Naive thymus-derived CD4-positive, alpha-beta T cell (primary cell): ENCODE data around the gene P2RY11. TPM values are rescaled to one million over a fixed set of nuclear protein-coding genes. Genes with fewer than 3 reads are reported as not detected.

ENCODE experiments used
- ATAC-seq: fragments of 150-1000 bp; cut with Tn5 transposase; 2 replicates; pipeline ENCODE4 v1.10.0; 2021; ENCODE audit warnings: mild to moderate bottlenecking, moderate library complexity
- CTCF ChIA-PET: fragments of 350-600 bp; sonication (Branson Sonifier 250); formaldehyde crosslinking; loops from one replicate; lab custom pipeline; 2021; ENCODE audit warnings: antibody characterized with exemption; lab: Charles Lee
- POLR2A ChIA-PET: fragments of 350-600 bp; sonication (Branson Sonifier 250); formaldehyde crosslinking; loops from one replicate; lab custom pipeline; 2021; ENCODE audit warnings: antibody characterized with exemption, inconsistent platforms; lab: Charles Lee
- DNase-seq, 9 donors: peaks; one replicate each; pipeline versions ENCODE4 v3.0.0 to v3.0.0-alpha.2; 2020 to 2022; ENCODE audit warnings: mixed read lengths in 1 of 9
- H3K27ac ChIP-seq: one replicate; pipeline ENCODE4 v1.7.0; 2013; ENCODE audit warnings: mild to moderate bottlenecking, low read depth, low read length, moderate library complexity
- H3K27me3 ChIP-seq, 2 donors: one replicate each; pipeline ENCODE4 v1.7.0; 2013; ENCODE audit warnings: low read length in 2 of 2, mild to moderate bottlenecking in 2 of 2, moderate library complexity in 2 of 2; ENCODE audit not compliant: control insufficient read depth in 2 of 2, insufficient read depth in 2 of 2
- H3K36me3 ChIP-seq, 3 experiments: 1 replicate in 2 of 3; 2 replicates in 1 of 3; pipeline ENCODE4 v1.7.0; 2013; ENCODE audit warnings: low read length in 3 of 3, mild to moderate bottlenecking in 3 of 3, moderate library complexity in 1 of 3; ENCODE audit not compliant: insufficient read depth in 3 of 3, control insufficient read depth in 2 of 3
- H3K4me1 ChIP-seq, 2 donors: one replicate each; pipeline ENCODE4 v1.7.0; 2013; ENCODE audit warnings: low read length in 2 of 2, mild to moderate bottlenecking in 2 of 2, moderate library complexity in 1 of 2; ENCODE audit not compliant: control insufficient read depth in 2 of 2, insufficient read depth in 2 of 2
- H3K4me3 ChIP-seq: 2 replicates; pipeline ENCODE4 v1.7.0; 2013; ENCODE audit warnings: mild to moderate bottlenecking, low read length
- H3K9me3 ChIP-seq, 3 experiments: 1 replicate in 2 of 3; 2 replicates in 1 of 3; pipeline ENCODE4 v1.7.0; 2013; ENCODE audit warnings: low read length in 3 of 3; ENCODE audit not compliant: control insufficient read depth in 2 of 3
- H3K27ac Mint-ChIP-seq, 9 donors: one replicate each; pipeline ENCODE4 v1.8.0; 2020 to 2022; ENCODE audit warnings: mixed read lengths in 9 of 9, mild to moderate bottlenecking in 8 of 9, moderate library complexity in 5 of 9, inconsistent platforms in 2 of 9
- H3K27me3 Mint-ChIP-seq, 5 donors: one replicate each; pipeline ENCODE4 v1.8.0; 2021 to 2022; ENCODE audit warnings: mixed read lengths in 5 of 5, mild to moderate bottlenecking in 1 of 5
- H3K36me3 Mint-ChIP-seq, 5 donors: one replicate each; pipeline ENCODE4 v1.8.0; 2020 to 2022; ENCODE audit warnings: mixed read lengths in 5 of 5, mild to moderate bottlenecking in 3 of 5, inconsistent platforms in 1 of 5
- H3K4me1 Mint-ChIP-seq, 7 donors: one replicate each; pipeline ENCODE4 v1.8.0; 2020 to 2022; ENCODE audit warnings: mixed read lengths in 7 of 7, mild to moderate bottlenecking in 3 of 7, inconsistent platforms in 1 of 7
- H3K4me3 Mint-ChIP-seq, 10 donors: one replicate each; pipeline ENCODE4 v1.8.0; 2020 to 2022; ENCODE audit warnings: mild to moderate bottlenecking in 10 of 10, mixed read lengths in 10 of 10, moderate library complexity in 6 of 10, inconsistent platforms in 2 of 10
- H3K9me3 Mint-ChIP-seq, 11 donors: one replicate each; pipeline ENCODE4 v1.8.0; 2020 to 2022; ENCODE audit warnings: mixed read lengths in 11 of 11, mild to moderate bottlenecking in 4 of 11, inconsistent platforms in 1 of 11, moderate library complexity in 1 of 11
- intact Hi-C, 2 donors: fragments of 100-400 bp; cut with micrococcal nuclease; formaldehyde crosslinking; loops; one replicate each; pipeline ENCODE4 v1.15.1; 2023
- polyA plus RNA-seq, 2 donors: library from polyadenylated mRNA; unstranded; fragments of 300-500 nt; fragmentation: Illumina TruSeq; gene quantifications; one replicate each; pipeline ENCODE4 v1.2.3, GENCODE V29; 2021
- total RNA-seq, 6 experiments: library from RNA in 5 of 6; stranded (reverse) in 5 of 6; gene quantifications; 1 replicate in 5 of 6; 2 replicates in 1 of 6; pipeline ENCODE4 v1.2.3 and lab custom pipeline; 2021 to 2026

P2RY11 gene
- total and polyA plus RNA-seq, 7 experiments from 2014 or later: 2.7 to 89.3 (median 50.4) TPM

GRCh38 chr19:10152100-10152499 lies 40.6 kb downstream of the P2RY11 start:
- no peaks in the 10 kb centered on the region for H3K27me3 ChIP-seq
- ATAC-seq (no peak), DNase-seq (no peak)
- Mint-ChIP-seq H3K36me3 (peaks cover 20 to 64% (median 23%) of the 10 kb centered on the region in 5 donors), H3K27ac (peak overlapping the region in 4 of 9 donors; percentile 17 to 73 (median 44)), H3K9me3 (no peaks in the 10 kb centered on the region), H3K4me3 (no peak overlapping the region), H3K27me3 (no peaks in the 10 kb centered on the region), H3K4me1 (peaks cover 0 to 2% (median 0%) of the 10 kb centered on the region in 7 donors)
- H3K27ac ChIP-seq: no peak overlapping the region
- ChIA-PET CTCF (no interaction called here), POLR2A (interaction anchor here (0.6 to 1.5 kb wide), 3 partner anchors 9 to 243 kb away, joined by 3 to 4 read pairs (median 4); no protein-coding TSS in a partner anchor)
- H3K36me3 ChIP-seq: peaks cover 4 to 88% (median 27%) of the 10 kb centered on the region in 3 experiments
- no peaks in the 10 kb centered on the region for H3K9me3 ChIP-seq
- no peak overlapping the region for H3K4me3 ChIP-seq
- intact Hi-C loops: no loop called here
- H3K4me1 ChIP-seq: no peaks in the 10 kb centered on the region

GRCh38 chr19:10155839-10156238 lies 44.3 kb downstream of the P2RY11 start:
- Histone ChIP-seq H3K27me3 (no peaks in the 10 kb centered on the region), H3K27ac (no peak overlapping the region), H3K36me3 (peaks cover 22 to 96% (median 30%) of the 10 kb centered on the region in 3 experiments), H3K4me1 (no peaks in the 10 kb centered on the region), H3K4me3 (no peak overlapping the region), H3K9me3 (no peaks in the 10 kb centered on the region)
- CTCF ChIA-PET: interaction anchor here (1.5 kb wide), 1 partner anchor 11 kb away, joined by 11 read pairs; no protein-coding TSS in a partner anchor
- H3K27ac Mint-ChIP-seq: peak overlapping the region in 2 of 9 donors; percentile 47 to 72
- peaks cover 0 to 3% (median 0%) of the 10 kb centered on the region in 7 donors for H3K4me1 Mint-ChIP-seq
- POLR2A ChIA-PET: no interaction called here
- no peaks in the 10 kb centered on the region for H3K27me3 Mint-ChIP-seq
- H3K4me3 Mint-ChIP-seq: no peak overlapping the region
- peaks cover 18 to 63% (median 31%) of the 10 kb centered on the region in 5 donors for H3K36me3 Mint-ChIP-seq
- ATAC-seq (no peak), DNase-seq (no peak)
- intact Hi-C loops: no loop called here
- H3K9me3 Mint-ChIP-seq: peaks cover 0 to 1% (median 0%) of the 10 kb centered on the region in 11 donors

- Mint-ChIP-seq H3K4me1 (peaks cover 0 to 3% (median 0%) of the 10 kb centered on the region in 7 donors), H3K9me3 (peaks cover 0 to 1% (median 0%) of the 10 kb centered on the region in 11 donors), H3K27me3 (no peaks in the 10 kb centered on the region), H3K36me3 (peaks cover 13 to 54% (median 29%) of the 10 kb centered on the region in 5 donors), H3K4me3 (no peak overlapping the region), H3K27ac (peak overlapping the region in 2 of 9 donors; percentile 7 to 38)
- H3K9me3 ChIP-seq: no peaks in the 10 kb centered on the region
- CTCF ChIA-PET: no interaction called here
- POLR2A ChIA-PET: interaction anchor here (0.5 kb wide), 1 partner anchor 62 kb away, joined by 3 read pairs; no protein-coding TSS in a partner anchor
- no peak for ATAC-seq
- intact Hi-C loops: no loop called here
- no peaks in the 10 kb centered on the region for H3K4me1 ChIP-seq
- no peak for DNase-seq
- H3K27ac ChIP-seq: no peak overlapping the region
- H3K36me3 ChIP-seq: peaks cover 22 to 94% (median 28%) of the 10 kb centered on the region in 3 experiments
- no peak overlapping the region for H3K4me3 ChIP-seq
- no peaks in the 10 kb centered on the region for H3K27me3 ChIP-seq
Observed at GRCh38 chr19:10158071-10158470, 46.6 kb downstream of the P2RY11 start.

- POLR2A ChIA-PET: interaction anchor here (0.5 kb wide), 1 partner anchor 62 kb away, joined by 3 read pairs; no protein-coding TSS in a partner anchor
- Histone ChIP-seq H3K27me3 (no peaks in the 10 kb centered on the region), H3K9me3 (no peaks in the 10 kb centered on the region), H3K27ac (no peak overlapping the region), H3K36me3 (peaks cover 22 to 97% (median 28%) of the 10 kb centered on the region in 3 experiments), H3K4me3 (no peak overlapping the region), H3K4me1 (no peaks in the 10 kb centered on the region)
- intact Hi-C loops: no loop called here
- Mint-ChIP-seq H3K4me3 (no peak overlapping the region), H3K27me3 (no peaks in the 10 kb centered on the region), H3K9me3 (peaks cover 0 to 1% (median 0%) of the 10 kb centered on the region in 11 donors), H3K36me3 (peaks cover 13 to 56% (median 29%) of the 10 kb centered on the region in 5 donors), H3K4me1 (peaks cover 0 to 3% (median 0%) of the 10 kb centered on the region in 7 donors), H3K27ac (peak overlapping the region in 2 of 9 donors; percentile 13 to 74)
- ATAC-seq (no peak), DNase-seq (no peak)
- CTCF ChIA-PET: no interaction called here
Observed at GRCh38 chr19:10158485-10158884, 47.0 kb downstream of the P2RY11 start.

GRCh38 chr19:10159610-10160009 lies 48.1 kb downstream of the P2RY11 start:
- no peaks in the 10 kb centered on the region for H3K4me1 ChIP-seq
- CTCF ChIA-PET: no interaction called here
- H3K9me3 ChIP-seq: no peaks in the 10 kb centered on the region
- no peak overlapping the region for H3K27ac ChIP-seq
- no peak overlapping the region for H3K4me3 ChIP-seq
- H3K4me3 Mint-ChIP-seq: no peak overlapping the region
- no peaks in the 10 kb centered on the region for H3K27me3 ChIP-seq
- H3K4me1 Mint-ChIP-seq: peaks cover 0 to 3% (median 0%) of the 10 kb centered on the region in 7 donors
- H3K27ac Mint-ChIP-seq: peak overlapping the region in 2 of 9 donors; percentile 36 to 80
- POLR2A ChIA-PET: no interaction called here
- H3K9me3 Mint-ChIP-seq: peaks cover 0 to 1% (median 0%) of the 10 kb centered on the region in 11 donors
- peaks cover 5 to 47% (median 23%) of the 10 kb centered on the region in 5 donors for H3K36me3 Mint-ChIP-seq
- ATAC-seq: no peak
- peaks cover 22 to 95% (median 24%) of the 10 kb centered on the region in 3 experiments for H3K36me3 ChIP-seq
- intact Hi-C loops: no loop called here
- no peak for DNase-seq
- no peaks in the 10 kb centered on the region for H3K27me3 Mint-ChIP-seq

GRCh38 chr19:10163536-10163935 lies 52.0 kb downstream of the P2RY11 start:
- intact Hi-C loops: no loop called here
- H3K27me3 ChIP-seq: no peaks in the 10 kb centered on the region
- POLR2A ChIA-PET: interaction anchor here (1.3 kb wide), 1 partner anchor 20 kb away, joined by 4 read pairs; no protein-coding TSS in a partner anchor
- H3K4me3 Mint-ChIP-seq: no peak overlapping the region
- H3K9me3 ChIP-seq: no peaks in the 10 kb centered on the region
- H3K36me3 ChIP-seq: peaks cover 17 to 92% (median 22%) of the 10 kb centered on the region in 3 experiments
- H3K27ac Mint-ChIP-seq: peak overlapping the region in 4 of 9 donors; percentile 10 to 54 (median 36)
- CTCF ChIA-PET: interaction anchor here (1.5 kb wide), 1 partner anchor 20 kb away, joined by 4 read pairs; no protein-coding TSS in a partner anchor
- no peak overlapping the region for H3K4me3 ChIP-seq
- peaks cover 6 to 48% (median 12%) of the 10 kb centered on the region in 5 donors for H3K36me3 Mint-ChIP-seq
- no peak overlapping the region for H3K27ac ChIP-seq
- H3K4me1 ChIP-seq: peaks cover 0 to under 1% of the 10 kb centered on the region in 2 donors
- H3K4me1 Mint-ChIP-seq: peaks cover 0 to 6% (median 5%) of the 10 kb centered on the region in 7 donors
- H3K9me3 Mint-ChIP-seq: peaks cover 0 to 1% (median 0%) of the 10 kb centered on the region in 11 donors
- H3K27me3 Mint-ChIP-seq: no peaks in the 10 kb centered on the region
- ATAC-seq (no peak), DNase-seq (no peak)
